NB4 (cell line): ENCODE data around the gene SUMO3.

Experiments used
- CTCF ChIP-seq: IDR thresholded peaks from one replicate; pipeline ENCODE4 v1.5.1; 2012; ENCODE audit warnings: low read depth, low read length
- MYC ChIP-seq: IDR thresholded peaks from 2 replicates; pipeline ENCODE4 v1.6.1; 2011; ENCODE audit warnings: low read depth, low read length
- POLR2A ChIP-seq: IDR thresholded peaks from 2 replicates; pipeline ENCODE4 v1.6.1; 2011; ENCODE audit warnings: mild to moderate bottlenecking; ENCODE audit not compliant: insufficient read length; ENCODE audit errors: extremely low read depth

DNA sequence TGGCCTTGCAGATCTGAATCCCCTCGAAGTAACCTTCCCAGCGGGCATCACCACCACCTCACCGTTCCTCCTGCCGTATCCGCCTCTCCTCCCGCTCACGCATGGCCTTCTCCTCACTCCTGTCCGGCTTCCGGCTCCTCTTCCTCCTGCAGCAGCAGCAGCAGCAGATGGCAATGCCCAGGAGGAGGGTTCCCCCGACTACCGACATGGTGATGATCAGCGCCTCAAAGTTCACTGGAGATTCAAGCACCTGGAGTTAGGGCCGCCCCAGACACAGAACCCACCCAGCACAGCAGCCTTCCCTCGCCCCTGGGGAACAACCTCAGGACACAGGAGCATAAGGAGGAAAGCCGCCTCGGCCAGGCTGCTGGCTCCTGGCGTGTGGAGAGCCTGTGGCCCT, 38.3 kb upstream of the SUMO3 start:
- no peak for TF ChIP-seq POLR2A
- TF ChIP-seq CTCF, result no peak
- TF ChIP-seq MYC, result no peak
